Mesothelial cell of epicardium (in vitro differentiated cells): ENCODE data around the gene VOPP1. TPM values are rescaled to one million over a fixed set of nuclear protein-coding genes. Genes with fewer than 3 reads are reported as not detected.

Experiments used
- DNase-seq, 2 experiments: peaks; one replicate each; pipeline ENCODE4 v3.0.0; 2021; ENCODE audit warnings: low spot score in 2 of 2; ENCODE audit not compliant: unreplicated experiment in 2 of 2
- H3K27ac Mint-ChIP-seq: 2 replicates; pipeline ENCODE4 v1.8.0; 2021; ENCODE audit warnings: mixed read lengths
- H3K27me3 Mint-ChIP-seq: 2 replicates; pipeline ENCODE4 v1.8.0; 2021; ENCODE audit warnings: low read depth, mixed read lengths
- H3K36me3 Mint-ChIP-seq: 2 replicates; pipeline ENCODE4 v1.8.0; 2021; ENCODE audit warnings: mixed read lengths
- H3K4me1 Mint-ChIP-seq: 2 replicates; pipeline ENCODE4 v1.8.0; 2021; ENCODE audit warnings: mixed read lengths
- H3K4me3 Mint-ChIP-seq: 2 replicates; pipeline ENCODE4 v1.8.0; 2021; ENCODE audit warnings: mild to moderate bottlenecking, moderate library complexity, mixed read lengths
- H3K9me3 Mint-ChIP-seq: 2 replicates; pipeline ENCODE4 v1.8.0; 2021; ENCODE audit warnings: mixed read lengths
- total RNA-seq: library from RNA; stranded (reverse); gene quantifications from 3 replicates; pipeline ENCODE4 v1.2.1, GENCODE V29; 2021
- TF ChIP-seq, protein P1 (sequence below): fragments of 200-600 bp; sonication (generic); IDR thresholded peaks from one replicate; pipeline ENCODE4 v1.5.0; 2021; ENCODE audit warnings: antibody characterized with exemption; ENCODE audit not compliant: unreplicated experiment

The VOPP1 gene
- total RNA-seq, 1 donor from 2014 or later: 42.8 TPM

GRCh38 chr7:55555160-55555559 lies 17.1 kb downstream of the VOPP1 start:
- peaks cover 56% of the 10 kb centered on the region for H3K4me1 Mint-ChIP-seq
- H3K27me3 Mint-ChIP-seq: no peaks in the 10 kb centered on the region
- H3K4me3 Mint-ChIP-seq: no peak overlapping the region
- no peaks in the 10 kb centered on the region for H3K9me3 Mint-ChIP-seq
- H3K36me3 Mint-ChIP-seq: no peaks in the 10 kb centered on the region
- H3K27ac Mint-ChIP-seq: no peak overlapping the region
- DNase-seq: no peak
- TF ChIP-seq, protein P1, sequence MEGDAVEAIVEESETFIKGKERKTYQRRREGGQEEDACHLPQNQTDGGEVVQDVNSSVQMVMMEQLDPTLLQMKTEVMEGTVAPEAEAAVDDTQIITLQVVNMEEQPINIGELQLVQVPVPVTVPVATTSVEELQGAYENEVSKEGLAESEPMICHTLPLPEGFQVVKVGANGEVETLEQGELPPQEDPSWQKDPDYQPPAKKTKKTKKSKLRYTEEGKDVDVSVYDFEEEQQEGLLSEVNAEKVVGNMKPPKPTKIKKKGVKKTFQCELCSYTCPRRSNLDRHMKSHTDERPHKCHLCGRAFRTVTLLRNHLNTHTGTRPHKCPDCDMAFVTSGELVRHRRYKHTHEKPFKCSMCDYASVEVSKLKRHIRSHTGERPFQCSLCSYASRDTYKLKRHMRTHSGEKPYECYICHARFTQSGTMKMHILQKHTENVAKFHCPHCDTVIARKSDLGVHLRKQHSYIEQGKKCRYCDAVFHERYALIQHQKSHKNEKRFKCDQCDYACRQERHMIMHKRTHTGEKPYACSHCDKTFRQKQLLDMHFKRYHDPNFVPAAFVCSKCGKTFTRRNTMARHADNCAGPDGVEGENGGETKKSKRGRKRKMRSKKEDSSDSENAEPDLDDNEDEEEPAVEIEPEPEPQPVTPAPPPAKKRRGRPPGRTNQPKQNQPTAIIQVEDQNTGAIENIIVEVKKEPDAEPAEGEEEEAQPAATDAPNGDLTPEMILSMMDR: no peak

DNA sequence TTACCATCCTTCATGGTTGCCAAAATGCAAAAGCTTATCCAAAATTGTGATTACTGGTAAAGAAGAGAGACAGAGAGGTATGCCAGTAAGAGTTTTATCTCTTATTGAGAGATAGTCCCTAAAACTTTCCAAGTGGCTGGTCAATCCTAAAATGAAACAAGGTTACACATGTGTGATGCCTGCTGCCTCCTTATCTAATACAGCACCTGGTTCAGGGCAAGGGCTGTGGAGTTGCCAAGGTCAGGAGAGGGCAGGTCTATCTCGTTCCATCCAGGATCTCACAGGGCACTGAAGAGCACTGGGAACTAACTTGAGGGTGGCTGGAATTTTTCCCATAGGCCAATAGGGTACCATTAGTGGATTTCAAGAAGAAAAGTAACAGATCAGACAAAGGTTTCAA lies 18.3 kb downstream of the VOPP1 start:
- H3K27ac Mint-ChIP-seq: peak overlapping the region; percentile 69
- no peaks in the 10 kb centered on the region for H3K36me3 Mint-ChIP-seq
- H3K4me3 Mint-ChIP-seq: no peak overlapping the region
- no peaks in the 10 kb centered on the region for H3K27me3 Mint-ChIP-seq
- TF ChIP-seq, protein P1: no peak
- no peak for DNase-seq
- peaks cover 56% of the 10 kb centered on the region for H3K4me1 Mint-ChIP-seq
- no peaks in the 10 kb centered on the region for H3K9me3 Mint-ChIP-seq

DNA sequence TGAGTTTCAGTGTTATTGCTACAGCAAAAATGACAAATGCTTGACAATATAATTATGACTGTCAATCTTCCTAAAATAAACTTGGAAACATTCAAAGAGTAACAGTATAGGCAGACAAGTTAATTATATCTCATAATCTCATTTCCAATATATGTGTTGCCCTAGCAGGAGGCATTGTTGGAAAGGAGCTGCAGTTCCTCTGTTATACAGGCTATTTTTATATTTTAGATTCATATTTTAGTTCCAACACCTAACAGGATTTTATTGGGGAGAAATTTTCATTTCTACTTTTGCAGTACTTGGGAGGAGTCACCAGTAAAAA lies 19.3 kb downstream of the VOPP1 start:
- no peak for DNase-seq
- Mint-ChIP-seq H3K4me3 (no peak overlapping the region), H3K27me3 (no peaks in the 10 kb centered on the region), H3K4me1 (peaks cover 52% of the 10 kb centered on the region), H3K27ac (peak overlapping the region; percentile 92), H3K36me3 (no peaks in the 10 kb centered on the region), H3K9me3 (no peaks in the 10 kb centered on the region)
- TF ChIP-seq, protein P1: no peak

GRCh38 chr7:55552320-55553023 lies 19.8 kb downstream of the VOPP1 start:
- Mint-ChIP-seq H3K36me3 (no peaks in the 10 kb centered on the region), H3K27ac (peak overlapping the region; percentile 92), H3K4me1 (peaks cover 52% of the 10 kb centered on the region), H3K9me3 (no peaks in the 10 kb centered on the region), H3K4me3 (peak overlapping the region; percentile 41), H3K27me3 (no peaks in the 10 kb centered on the region)
- TF ChIP-seq, protein P1: no peak
- DNase-seq: peak in 1 of 2 experiments; percentile 46

DNA sequence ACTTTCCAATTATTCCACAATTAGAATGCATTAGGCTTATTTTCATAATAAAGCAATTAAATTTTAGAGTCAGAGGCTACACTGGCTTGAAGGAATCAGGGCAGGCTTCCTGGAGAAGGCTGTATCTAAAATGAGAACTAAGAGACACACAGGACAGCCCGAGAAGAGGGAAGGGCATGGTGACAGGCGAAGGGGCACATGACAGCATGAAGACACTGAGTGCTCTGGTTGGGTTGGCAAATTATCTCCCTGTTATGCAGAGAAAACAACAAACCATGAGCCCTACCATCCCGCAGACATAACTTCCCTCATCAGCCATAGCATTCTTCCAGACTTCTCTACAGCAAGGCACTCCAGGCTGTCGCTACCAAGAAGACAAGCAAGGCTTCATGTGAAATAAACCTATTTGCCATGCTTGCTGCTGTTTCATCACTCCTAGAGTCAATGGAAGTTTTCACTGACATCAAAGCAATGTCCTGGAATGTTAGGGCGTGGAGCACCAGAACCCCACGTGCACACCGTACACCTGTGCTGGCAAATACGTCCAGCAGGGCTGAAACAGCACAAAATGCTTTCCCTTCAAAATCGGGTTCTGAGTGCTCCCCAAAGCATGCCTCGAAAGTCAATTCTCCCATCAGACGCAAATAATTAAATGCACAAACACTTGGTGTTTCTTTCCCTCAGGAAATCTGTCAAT lies 21.3 kb downstream of the VOPP1 start:
- Mint-ChIP-seq H3K27ac (no peak overlapping the region), H3K36me3 (no peaks in the 10 kb centered on the region), H3K9me3 (no peaks in the 10 kb centered on the region), H3K4me3 (no peak overlapping the region), H3K27me3 (no peaks in the 10 kb centered on the region), H3K4me1 (peaks cover 41% of the 10 kb centered on the region)
- no peak for DNase-seq
- TF ChIP-seq, protein P1: no peak
